Measurements from ENCODE around the gene NOL9. TPM values are rescaled to one million over a fixed set of nuclear protein-coding genes. Genes with fewer than 3 reads are reported as not detected.

The NOL9 gene
- total and polyA plus RNA-seq, 4 donors = 1.9 to 27.0 (median 16.2) TPM

DNA sequence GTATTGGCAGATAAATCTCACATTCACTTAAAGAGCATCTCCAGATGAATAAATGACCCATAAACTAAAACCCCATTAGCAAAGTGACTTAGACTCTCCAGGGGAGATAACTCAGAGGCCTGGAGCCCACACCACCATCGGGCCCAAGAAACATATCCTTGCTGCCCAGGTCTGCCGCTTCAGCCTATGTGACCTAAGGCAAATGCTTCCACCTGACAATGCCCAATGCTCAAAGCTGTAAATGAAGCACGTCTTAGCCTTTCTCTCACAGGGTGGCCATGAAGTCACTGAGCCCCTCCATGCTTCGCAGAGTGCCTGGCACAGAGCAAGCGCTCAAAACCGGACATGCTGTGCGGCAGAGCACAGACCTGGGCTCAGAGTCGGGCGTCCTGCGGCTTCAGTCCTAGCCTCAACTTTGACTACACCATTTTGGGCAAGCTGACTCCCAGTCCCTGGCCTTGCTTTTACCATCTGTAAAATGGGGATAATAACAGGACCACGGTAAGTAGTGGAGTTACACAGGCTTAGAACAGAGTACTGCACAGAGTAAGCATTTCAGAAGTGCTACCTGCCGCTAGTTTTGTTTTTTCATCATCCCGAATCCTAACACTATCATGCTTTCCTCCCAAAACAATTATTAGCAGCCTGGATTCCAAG is 23.7 kb downstream of the NOL9 start:
- DNase-seq (peak in 1 of 2 donors; percentile 32), ATAC-seq (ENCODE audit: low FRiP score) (no peak)
- Histone ChIP-seq H3K9me3 (ENCODE audit: control insufficient read depth, low read length) (no peaks in the 10 kb centered on the region), H3K4me3 (ENCODE audit: low read length in 2 of 2) (no peak overlapping the region), H3K36me3 (ENCODE audit: control insufficient read depth in 1 of 2, insufficient read depth in 2 of 2, low read length in 1 of 2) (peaks cover 0 to 20% of the 10 kb centered on the region in 2 donors), H3K27me3 (ENCODE audit: control insufficient read depth in 1 of 2, insufficient read depth in 2 of 2, low read length in 1 of 2) (no peaks in the 10 kb centered on the region), H3K27ac (ENCODE audit: low read depth in 1 of 2, low read length in 2 of 2) (no peak overlapping the region), H3K4me1 (ENCODE audit: control insufficient read depth in 1 of 2, insufficient read depth in 2 of 2, low read length in 2 of 2) (no peaks in the 10 kb centered on the region)
- WGBS, 2 donors = 97 to 98% methylated on average over 13 of the region's 13 CpGs
- intact Hi-C loops (cut with DNase I) = no loop called here

DNA sequence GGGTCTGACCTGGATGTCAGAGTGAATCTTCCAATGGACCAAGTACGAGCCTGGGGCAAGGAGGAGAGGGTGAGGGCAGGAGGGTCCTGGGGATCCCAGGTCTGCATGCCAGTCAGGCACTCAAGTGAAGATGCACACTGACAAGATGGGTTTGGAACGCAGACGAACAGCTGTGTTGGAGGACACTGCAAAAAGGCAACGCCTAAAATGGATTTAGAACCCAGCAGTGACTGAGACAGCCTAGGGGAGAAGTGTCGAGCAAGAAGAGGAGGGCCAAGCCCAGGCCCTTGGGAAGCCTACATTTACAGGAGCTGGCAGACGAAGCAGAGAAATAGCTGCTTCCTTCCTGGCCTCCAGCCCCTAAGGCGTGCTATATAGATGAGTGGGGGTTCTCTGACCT is 25.8 kb downstream of the NOL9 start:
- H3K27me3 ChIP-seq (ENCODE audit: control insufficient read depth in 1 of 2, insufficient read depth in 2 of 2, low read length in 1 of 2) = no peaks in the 10 kb centered on the region
- intact Hi-C loops (cut with DNase I) = no loop called here
- DNase-seq (peak in 1 of 2 donors; percentile 20), ATAC-seq (ENCODE audit: low FRiP score) (no peak)
- 89 to 90% methylated on average over 7 of the region's 7 CpGs for WGBS, 2 donors
- H3K27ac ChIP-seq (ENCODE audit: low read depth in 1 of 2, low read length in 2 of 2) = no peak overlapping the region
- peaks cover 0 to 18% of the 10 kb centered on the region in 2 donors for H3K36me3 ChIP-seq (ENCODE audit: control insufficient read depth in 1 of 2, insufficient read depth in 2 of 2, low read length in 1 of 2)
- H3K4me1 ChIP-seq (ENCODE audit: control insufficient read depth in 1 of 2, insufficient read depth in 2 of 2, low read length in 2 of 2) = no peaks in the 10 kb centered on the region
- no peaks in the 10 kb centered on the region for H3K9me3 ChIP-seq (ENCODE audit: control insufficient read depth, low read length)
- no peak overlapping the region for H3K4me3 ChIP-seq (ENCODE audit: low read length in 2 of 2)

DNA sequence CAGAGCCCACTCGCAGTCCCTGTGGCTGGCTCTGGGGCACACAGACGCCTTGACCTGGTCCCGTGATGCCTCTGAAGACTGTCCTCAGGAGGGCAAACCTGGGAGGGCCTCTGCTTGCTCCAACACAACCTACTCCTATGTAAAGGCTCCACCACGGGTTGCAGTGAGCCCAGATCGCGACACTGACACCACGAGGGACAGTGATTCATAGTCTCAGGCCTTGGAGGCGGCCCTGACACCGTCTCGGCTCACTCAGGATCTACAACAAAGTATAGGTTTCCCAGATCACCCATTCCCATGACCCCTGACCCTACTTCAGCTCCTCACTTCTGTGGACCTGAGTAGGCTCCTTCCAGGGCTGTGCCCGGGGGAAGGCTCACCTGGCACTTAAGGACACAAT is 28.0 kb downstream of the NOL9 start:
- H3K27me3 ChIP-seq (ENCODE audit: control insufficient read depth in 1 of 2, insufficient read depth in 2 of 2, low read length in 1 of 2) = no peaks in the 10 kb centered on the region
- 81 to 85% methylated on average over 11 of the region's 11 CpGs for WGBS, 2 donors
- ATAC-seq (ENCODE audit: low FRiP score) = no peak

DNA sequence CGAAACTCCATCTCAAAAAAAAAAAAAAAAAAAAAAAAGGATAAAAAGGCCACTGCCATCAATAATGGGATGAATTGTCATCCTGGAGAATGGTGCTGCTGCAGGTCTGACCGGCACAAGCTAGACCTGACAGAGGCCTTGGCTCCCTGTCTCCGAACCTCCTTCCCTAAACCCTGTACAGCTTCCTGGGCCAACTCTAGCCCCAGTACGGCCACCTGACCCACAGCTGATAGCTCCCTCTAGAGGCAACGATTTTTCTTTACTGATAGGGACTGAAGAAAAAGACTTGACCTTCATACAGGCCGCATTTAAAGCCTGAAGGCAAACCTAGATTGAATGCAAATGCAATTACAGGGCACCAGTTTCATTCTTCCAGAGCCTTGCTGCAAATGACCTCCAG is 30.7 kb downstream of the NOL9 start:
- no peak for ATAC-seq (ENCODE audit: low FRiP score)

More for the DNA sequence above, 28.0 kb downstream of the NOL9 start:
- DNase-seq = peak in 1 of 2 donors; percentile 9
- Histone ChIP-seq H3K4me3 (ENCODE audit: low read length in 2 of 2) (no peak overlapping the region), H3K9me3 (ENCODE audit: control insufficient read depth, low read length) (no peaks in the 10 kb centered on the region), H3K27ac (ENCODE audit: low read depth in 1 of 2, low read length in 2 of 2) (no peak overlapping the region), H3K4me1 (ENCODE audit: control insufficient read depth in 1 of 2, insufficient read depth in 2 of 2, low read length in 2 of 2) (no peaks in the 10 kb centered on the region), H3K36me3 (ENCODE audit: control insufficient read depth in 1 of 2, insufficient read depth in 2 of 2, low read length in 1 of 2) (peaks cover 0 to 12% of the 10 kb centered on the region in 2 donors)
- intact Hi-C loops (cut with DNase I) = no loop called here

DNA sequence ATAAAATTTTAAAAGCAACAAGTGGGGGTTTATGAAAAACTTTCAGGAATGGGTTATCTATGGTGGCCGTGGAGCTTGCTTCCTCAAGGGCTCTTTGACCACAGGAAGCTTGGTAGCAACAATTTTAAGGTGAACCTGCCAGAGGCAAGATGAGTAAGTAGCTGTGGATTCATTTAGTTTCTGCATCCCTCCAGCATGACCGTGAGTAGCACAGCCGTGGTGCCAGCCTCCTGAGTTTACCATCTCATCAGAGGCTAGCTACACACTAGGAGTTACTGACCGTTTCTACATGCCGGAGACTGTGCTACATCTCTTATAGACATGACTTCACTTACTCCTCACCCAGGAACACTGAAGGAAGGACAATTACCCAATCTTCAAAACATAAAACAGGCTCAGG is 32.8 kb downstream of the NOL9 start:
- DNase-seq = peak in 1 of 2 donors; percentile 30
- Histone ChIP-seq H3K9me3 (ENCODE audit: control insufficient read depth, low read length) (no peaks in the 10 kb centered on the region), H3K4me1 (ENCODE audit: control insufficient read depth in 1 of 2, insufficient read depth in 2 of 2, low read length in 2 of 2) (peaks cover 0 to 4% of the 10 kb centered on the region in 2 donors), H3K36me3 (ENCODE audit: control insufficient read depth in 1 of 2, insufficient read depth in 2 of 2, low read length in 1 of 2) (peaks cover 0 to 5% of the 10 kb centered on the region in 2 donors), H3K27ac (ENCODE audit: low read depth in 1 of 2, low read length in 2 of 2) (no peak overlapping the region), H3K27me3 (ENCODE audit: control insufficient read depth in 1 of 2, insufficient read depth in 2 of 2, low read length in 1 of 2) (no peaks in the 10 kb centered on the region), H3K4me3 (ENCODE audit: low read length in 2 of 2) (no peak overlapping the region)
- intact Hi-C loops (cut with DNase I) = loop anchor here in 1 of 2 donors (5.0 kb wide), 1 partner anchor 34 kb away; no protein-coding TSS in a partner anchor
- no peak for ATAC-seq (ENCODE audit: low FRiP score)
- WGBS, 2 donors = 72 to 82% methylated on average over 5 of the region's 5 CpGs

More for the DNA sequence above, 30.7 kb downstream of the NOL9 start:
- no peak overlapping the region for H3K4me3 ChIP-seq (ENCODE audit: low read length in 2 of 2)
- WGBS, 2 donors = 49 to 50% methylated on average over 5 to 6 of the region's 6 CpGs
- H3K4me1 ChIP-seq (ENCODE audit: control insufficient read depth in 1 of 2, insufficient read depth in 2 of 2, low read length in 2 of 2) = peaks cover 0 to 4% of the 10 kb centered on the region in 2 donors
- H3K27ac ChIP-seq (ENCODE audit: low read depth in 1 of 2, low read length in 2 of 2) = no peak overlapping the region
- H3K9me3 ChIP-seq (ENCODE audit: control insufficient read depth, low read length) = no peaks in the 10 kb centered on the region
- peak; percentile 37 to 48 for DNase-seq
- no peaks in the 10 kb centered on the region for H3K27me3 ChIP-seq (ENCODE audit: control insufficient read depth in 1 of 2, insufficient read depth in 2 of 2, low read length in 1 of 2)
- intact Hi-C loops (cut with DNase I) = loop anchor here in 1 of 2 donors (5.0 kb wide), 1 partner anchor 36 kb away; no protein-coding TSS in a partner anchor
- H3K36me3 ChIP-seq (ENCODE audit: control insufficient read depth in 1 of 2, insufficient read depth in 2 of 2, low read length in 1 of 2) = peaks cover 0 to 8% of the 10 kb centered on the region in 2 donors

DNA sequence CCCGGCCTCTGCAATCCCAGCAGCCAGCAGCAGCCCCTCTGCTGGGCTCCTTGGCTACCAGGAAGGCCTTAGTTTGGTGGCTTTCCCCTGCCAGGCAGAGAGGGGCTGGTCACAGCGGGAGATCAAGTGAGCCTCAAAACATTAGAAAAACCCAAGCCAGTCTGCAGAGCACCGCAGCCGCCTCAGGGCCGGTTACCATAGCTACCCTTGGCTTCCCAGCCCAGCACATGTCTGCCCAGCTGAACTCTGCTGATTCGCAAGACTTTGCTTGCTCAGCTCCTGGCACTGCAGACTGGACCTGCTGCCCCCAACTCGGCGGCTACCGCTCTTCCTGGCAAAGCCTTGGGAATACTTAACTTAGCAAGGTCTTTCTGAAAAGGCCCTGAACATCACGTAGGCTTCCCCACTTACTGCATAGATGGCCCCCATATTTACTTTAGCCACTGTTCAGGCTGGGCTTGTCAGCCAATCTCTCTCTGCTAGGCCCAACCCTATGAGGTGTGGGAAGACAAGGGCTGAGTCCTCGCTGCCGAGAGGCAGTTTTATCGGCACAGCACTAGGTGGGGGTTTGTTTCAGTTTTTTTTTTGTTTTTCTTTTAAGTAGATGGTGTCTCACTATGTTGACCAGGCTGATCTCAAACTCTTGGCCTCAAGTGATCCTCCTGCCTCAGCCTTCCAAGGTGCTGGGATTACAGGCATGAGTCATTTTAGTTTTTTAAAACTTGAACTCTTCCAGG is 34.2 kb downstream of the NOL9 start:
- no peak overlapping the region for H3K27ac ChIP-seq (ENCODE audit: low read depth in 1 of 2, low read length in 2 of 2)

DNA sequence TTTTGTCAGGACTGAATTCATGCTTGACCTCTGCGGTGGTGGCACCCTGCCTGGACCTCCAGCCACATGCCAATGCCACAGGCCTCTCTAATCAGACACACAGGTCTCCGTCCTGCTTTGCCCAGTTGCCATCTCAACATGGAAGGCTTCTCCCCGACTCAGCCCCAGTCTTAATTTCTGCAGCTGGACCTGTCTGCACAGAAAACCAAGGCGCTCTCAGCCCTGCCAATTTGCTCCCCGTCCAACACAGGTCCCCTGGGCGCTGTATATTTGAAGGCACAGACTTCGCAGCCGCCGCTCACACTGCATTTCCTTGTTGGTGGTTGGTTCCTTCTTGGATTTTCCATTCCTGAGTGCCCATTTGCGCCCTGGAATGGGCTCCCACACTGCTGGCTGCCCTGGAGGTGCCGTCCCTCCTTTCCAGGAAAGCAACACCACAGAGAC is 34.8 kb downstream of the NOL9 start:
- peak; percentile 59 to 82 for DNase-seq

More for the DNA sequence above, 34.2 kb downstream of the NOL9 start:
- no peaks in the 10 kb centered on the region for H3K9me3 ChIP-seq (ENCODE audit: control insufficient read depth, low read length)
- peaks cover 0 to 4% of the 10 kb centered on the region in 2 donors for H3K4me1 ChIP-seq (ENCODE audit: control insufficient read depth in 1 of 2, insufficient read depth in 2 of 2, low read length in 2 of 2)
- H3K36me3 ChIP-seq (ENCODE audit: control insufficient read depth in 1 of 2, insufficient read depth in 2 of 2, low read length in 1 of 2) = no peaks in the 10 kb centered on the region
- ATAC-seq (ENCODE audit: low FRiP score) = peak; percentile 85
- peak; percentile 79 to 84 for DNase-seq
- 6% methylated on average over 13 of the region's 13 CpGs for WGBS, 2 donors
- H3K27me3 ChIP-seq (ENCODE audit: control insufficient read depth in 1 of 2, insufficient read depth in 2 of 2, low read length in 1 of 2) = no peaks in the 10 kb centered on the region
- no peak overlapping the region for H3K4me3 ChIP-seq (ENCODE audit: low read length in 2 of 2)
- intact Hi-C loops (cut with DNase I) = loop anchor here in 1 of 2 donors (5.0 kb wide), 1 partner anchor 33 kb away; no protein-coding TSS in a partner anchor

DNA sequence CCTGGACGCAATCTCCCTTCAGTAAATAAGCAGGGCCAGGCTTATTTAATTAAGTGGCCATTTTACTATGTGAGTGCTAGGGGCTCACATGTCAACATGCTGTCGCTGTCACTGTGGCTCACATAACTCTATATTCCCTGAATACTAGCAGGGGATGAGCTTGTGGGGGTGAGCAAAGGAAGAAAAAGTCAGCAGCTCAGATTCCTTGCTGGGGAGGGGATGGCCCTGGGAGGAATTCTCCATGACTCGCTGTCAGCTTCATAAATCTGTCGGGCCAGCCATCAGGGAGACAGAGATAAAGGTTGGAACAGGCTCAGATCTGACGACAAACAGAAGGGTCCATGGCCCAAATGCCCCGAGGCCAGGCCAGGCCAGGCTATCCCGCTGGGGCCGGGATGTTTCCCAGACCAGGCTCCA is 36.9 kb downstream of the NOL9 start:
- DNase-seq (peak; percentile 19 to 46), ATAC-seq (ENCODE audit: low FRiP score) (no peak)
- no peaks in the 10 kb centered on the region for H3K9me3 ChIP-seq (ENCODE audit: control insufficient read depth, low read length)
- no peaks in the 10 kb centered on the region for H3K36me3 ChIP-seq (ENCODE audit: control insufficient read depth in 1 of 2, insufficient read depth in 2 of 2, low read length in 1 of 2)
- intact Hi-C loops (cut with DNase I) = no loop called here
- H3K4me1 ChIP-seq (ENCODE audit: control insufficient read depth in 1 of 2, insufficient read depth in 2 of 2, low read length in 2 of 2) = peaks cover 0 to 4% of the 10 kb centered on the region in 2 donors
- no peak overlapping the region for H3K4me3 ChIP-seq (ENCODE audit: low read length in 2 of 2)
- WGBS, 2 donors = 73 to 76% methylated on average over 8 of the region's 8 CpGs
- no peak overlapping the region for H3K27ac ChIP-seq (ENCODE audit: low read depth in 1 of 2, low read length in 2 of 2)
- H3K27me3 ChIP-seq (ENCODE audit: control insufficient read depth in 1 of 2, insufficient read depth in 2 of 2, low read length in 1 of 2) = no peaks in the 10 kb centered on the region

More for the DNA sequence above, 34.8 kb downstream of the NOL9 start:
- ATAC-seq (ENCODE audit: low FRiP score) = peak; percentile 84
- no peak overlapping the region for H3K4me3 ChIP-seq (ENCODE audit: low read length in 2 of 2)
- H3K4me1 ChIP-seq (ENCODE audit: control insufficient read depth in 1 of 2, insufficient read depth in 2 of 2, low read length in 2 of 2) = peaks cover 0 to 4% of the 10 kb centered on the region in 2 donors
- H3K9me3 ChIP-seq (ENCODE audit: control insufficient read depth, low read length) = no peaks in the 10 kb centered on the region
- intact Hi-C loops (cut with DNase I) = no loop called here
- H3K27me3 ChIP-seq (ENCODE audit: control insufficient read depth in 1 of 2, insufficient read depth in 2 of 2, low read length in 1 of 2) = no peaks in the 10 kb centered on the region
- WGBS, 2 donors = 4 to 13% methylated on average over 11 of the region's 11 CpGs
- H3K36me3 ChIP-seq (ENCODE audit: control insufficient read depth in 1 of 2, insufficient read depth in 2 of 2, low read length in 1 of 2) = no peaks in the 10 kb centered on the region
- H3K27ac ChIP-seq (ENCODE audit: low read depth in 1 of 2, low read length in 2 of 2) = no peak overlapping the region

Data from aorta (tissue), 5 donors.